Spleen (tissue), 11 donors: ENCODE measurements around the gene NELL2. TPM values are rescaled to one million over a fixed set of nuclear protein-coding genes. Genes with fewer than 3 reads are reported as not detected.
A peak's percentile ranks its signal among the peaks of the same experiment; 100 is the strongest.

ENCODE experiments used
- DNase-seq: peaks from one replicate; pipeline ENCODE4 v3.0.0-alpha.2; 2020
- H3K27ac ChIP-seq, 8 donors: fragments of 200-600 bp; sonication (generic) in 7 of 8; 1 replicate in 4 of 8; 2 replicates in 4 of 8; pipeline versions ENCODE4 v1.5.0 to v1.8.0; 2016 to 2021; ENCODE audit warnings: inconsistent platforms in 4 of 8, mild to moderate bottlenecking in 4 of 8, moderate library complexity in 1 of 8
- H3K27me3 ChIP-seq, 7 donors: fragments of 200-600 bp; sonication (generic) in 6 of 7; replicated peaks in 1 of 7; 1 replicate in 4 of 7; 2 replicates in 3 of 7; pipeline versions ENCODE4 v1.5.0 to v1.8.0; 2016 to 2021; ENCODE audit warnings: inconsistent platforms in 3 of 7, mild to moderate bottlenecking in 1 of 7
- H3K36me3 ChIP-seq, 6 donors: fragments of 200-600 bp; sonication (generic) in 5 of 6; 1 replicate in 4 of 6; 2 replicates in 2 of 6; pipeline versions ENCODE4 v1.5.0 to v1.8.0; 2016 to 2021; ENCODE audit warnings: inconsistent platforms in 2 of 6
- H3K4me1 ChIP-seq, 6 donors: fragments of 200-600 bp; sonication (generic) in 5 of 6; 1 replicate in 3 of 6; 2 replicates in 3 of 6; pipeline versions ENCODE4 v1.5.0 to v1.8.0; 2016 to 2021; ENCODE audit warnings: inconsistent platforms in 3 of 6
- H3K4me3 ChIP-seq, 8 donors: fragments of 200-600 bp; sonication (generic) in 7 of 8; 1 replicate in 4 of 8; 2 replicates in 4 of 8; pipeline versions ENCODE4 v1.5.0 to v1.8.0; 2016 to 2021; ENCODE audit warnings: inconsistent platforms in 4 of 8, mild to moderate bottlenecking in 4 of 8, moderate library complexity in 2 of 8
- H3K9me3 ChIP-seq, 8 donors: fragments of 200-600 bp; sonication (generic) in 7 of 8; 1 replicate in 4 of 8; 2 replicates in 4 of 8; pipeline versions ENCODE4 v1.5.0 to v1.8.0; 2016 to 2021; ENCODE audit warnings: inconsistent platforms in 4 of 8
- CTCF ChIP-seq, 11 experiments: fragments of 200-600 bp in 7 of 11; fragments of 450-650 bp in 4 of 11; sonication (generic) in 4 of 11; IDR thresholded peaks in 8 of 11; conservative IDR thresholded peaks in 3 of 11; 1 replicate in 7 of 11; 2 replicates in 4 of 11; pipeline versions ENCODE4 v1.4.0 to v1.8.0; 2016 to 2021; ENCODE audit warnings: antibody characterized with exemption in 11 of 11, inconsistent platforms in 4 of 11, mild to moderate bottlenecking in 1 of 11
- POLR2A ChIP-seq, 3 donors: fragments of 450-650 bp; IDR thresholded peaks; one replicate each; pipeline ENCODE4 v1.5.1; 2017; ENCODE audit warnings: antibody characterized with exemption in 3 of 3, mild to moderate bottlenecking in 1 of 3
- POLR2AphosphoS5 ChIP-seq, 3 donors: sonication (generic); formaldehyde crosslinking; IDR thresholded peaks; one replicate each; pipeline ENCODE4 v1.5.1; 2017; ENCODE audit warnings: antibody characterized with exemption in 3 of 3
- WGBS, 5 donors: extraction: QIAGEN DNeasy Blood & Tissue Kit in 3 of 5; methylation state at CpG; one replicate each; pipeline versions ENCODE4 v1.1.5 to v1.1.7; 2013 to 2018; 5-methylcytosine and 5-hydroxymethylcytosine counted together
- intact Hi-C: fragments of 100-400 bp; cut with DNase I; formaldehyde crosslinking; loops from one replicate; pipeline ENCODE4 v1.15.0; 2023; ENCODE audit warnings: low total_unique reads
- polyA plus RNA-seq, 3 donors: library from polyadenylated mRNA; stranded (reverse); fragments of 200-250 nt; gene quantifications; one replicate each; pipeline ENCODE4 v1.2.1, GENCODE V29; 2013
- total RNA-seq, 7 donors: library from RNA; depleted of rRNA in 3 of 7; stranded (reverse); fragments of >200 nt in 3 of 7; fragmentation: NEBNext Ultra II Directional in 4 of 7; extraction: Animal tissue kit (Norgen Biotek cat#: 25700) in 4 of 7; gene quantifications; one replicate each; pipeline versions ENCODE4 v1.1.0 to v1.2.1, GENCODE V29; 2016 to 2021
- donor health status: healthy with polysubstance abuse.
- donor health status: DM: no; HTN: no; CAD: no; lungs with moderate emphysema.
- donor health status: DM: no; HTN: no; CAD: no.
- donor health status: Bipolar disorder and iron deficiency.
- donor health status: healthy.
- donor health status: DM: no; HTN: no; CAD: no.
- donor health status: DM: yes; HTN: yes; CAD: no.

Gene NELL2
- total and polyA plus RNA-seq, 10 donors, result 1.0 to 21.8 (median 8.2) TPM

GRCh38 chr12:44881197-44881596 lies 5.1 kb upstream of the NELL2 start:
- intact Hi-C loops, result no loop called here
- Histone ChIP-seq H3K27me3 (peaks cover 0 to 24% (median 11%) of the 10 kb centered on the region in 7 donors), H3K4me3 (no peak overlapping the region), H3K27ac (no peak overlapping the region), H3K4me1 (peaks cover 0 to 11% (median 8%) of the 10 kb centered on the region in 6 donors), H3K36me3 (no peaks in the 10 kb centered on the region), H3K9me3 (peaks cover 0 to 44% (median 33%) of the 10 kb centered on the region in 8 donors)
- WGBS, 5 donors, result 70 to 89% (median 76%) methylated on average over 1 of the region's 1 CpG
- TF ChIP-seq POLR2AphosphoS5 (IDR thresholded peaks at IDR 0.05), result no peak
- no peak for TF ChIP-seq CTCF (IDR thresholded peaks at IDR 0.05 in 8 of 11, conservative IDR thresholded peaks at IDR 0.05 in 3 of 11)
- TF ChIP-seq POLR2A (IDR thresholded peaks at IDR 0.05), result no peak
- no peak for DNase-seq

GRCh38 chr12:44876544-44877410 lies 662 bp upstream of the NELL2 start:
- peaks cover 0 to 68% (median 45%) of the 10 kb centered on the region in 7 donors for H3K27me3 ChIP-seq

GRCh38 chr12:44875417-44875953 lies 630 bp downstream of the NELL2 start:
- TF ChIP-seq POLR2AphosphoS5 (IDR thresholded peaks at IDR 0.05), result no peak
- no peak for TF ChIP-seq CTCF (IDR thresholded peaks at IDR 0.05 in 8 of 11, conservative IDR thresholded peaks at IDR 0.05 in 3 of 11)
- TF ChIP-seq POLR2A (IDR thresholded peaks at IDR 0.05), result no peak
- WGBS, 5 donors, result 1 to 4% (median 2%) methylated on average over 27 of the region's 27 CpGs
- peaks cover 0 to 75% (median 45%) of the 10 kb centered on the region in 7 donors for H3K27me3 ChIP-seq
- peak; percentile 59 for DNase-seq
- H3K4me3 ChIP-seq, result peak overlapping the region; percentile 41 to 76 (median 55)
- H3K27ac ChIP-seq, result no peak overlapping the region
- peaks cover 0 to 14% (median 3%) of the 10 kb centered on the region in 8 donors for H3K9me3 ChIP-seq
- peaks cover 6 to 33% (median 24%) of the 10 kb centered on the region in 6 donors for H3K4me1 ChIP-seq
- intact Hi-C loops, result no loop called here
- no peaks in the 10 kb centered on the region for H3K36me3 ChIP-seq

More at GRCh38 chr12:44876544-44877410, 662 bp upstream of the NELL2 start:
- Histone ChIP-seq H3K27ac (no peak overlapping the region), H3K9me3 (peaks cover 0 to 27% (median 16%) of the 10 kb centered on the region in 8 donors), H3K36me3 (no peaks in the 10 kb centered on the region), H3K4me3 (peak overlapping the region; percentile 41 to 76 (median 55)), H3K4me1 (peaks cover 6 to 33% (median 24%) of the 10 kb centered on the region in 6 donors)
- TF ChIP-seq POLR2AphosphoS5 (IDR thresholded peaks at IDR 0.05), result no peak
- TF ChIP-seq CTCF (IDR thresholded peaks at IDR 0.05 in 8 of 11, conservative IDR thresholded peaks at IDR 0.05 in 3 of 11), result peak in 1 of 11 experiments; percentile 7
- peak; percentile 74 for DNase-seq
- intact Hi-C loops, result no loop called here
- 3 to 7% (median 4%) methylated on average over 23 to 42 of the region's 42 CpGs for whole genome bisulfite sequencing, 5 donors

GRCh38 chr12:44874981-44875416 lies 1.1 kb downstream of the NELL2 start:
- peaks cover 0 to 80% (median 45%) of the 10 kb centered on the region in 7 donors for H3K27me3 ChIP-seq
- H3K9me3 ChIP-seq, result peaks cover 0 to 10% (median 0%) of the 10 kb centered on the region in 8 donors
- no peaks in the 10 kb centered on the region for H3K36me3 ChIP-seq
- WGBS, 5 donors, result 2 to 3% (median 2%) methylated on average over 12 of the region's 12 CpGs
- intact Hi-C loops, result no loop called here
- DNase-seq, result no peak
- TF ChIP-seq POLR2A (IDR thresholded peaks at IDR 0.05) (no peak), CTCF (IDR thresholded peaks at IDR 0.05 in 8 of 11, conservative IDR thresholded peaks at IDR 0.05 in 3 of 11) (no peak), POLR2AphosphoS5 (IDR thresholded peaks at IDR 0.05) (no peak)
- peaks cover 6 to 33% (median 24%) of the 10 kb centered on the region in 6 donors for H3K4me1 ChIP-seq
- H3K27ac ChIP-seq, result no peak overlapping the region
- peak overlapping the region; percentile 41 to 76 (median 55) for H3K4me3 ChIP-seq
